ENCODE measurements around the gene OR6K6. TPM values are rescaled to one million over a fixed set of nuclear protein-coding genes. Genes with fewer than 3 reads are reported as not detected.
A peak's percentile ranks its signal among the peaks of the same experiment; 100 is the strongest.

OR6K6 gene
- total and polyA plus RNA-seq, 2 experiments from 2014 or later = not detected

- TF ChIP-seq, protein P1, sequence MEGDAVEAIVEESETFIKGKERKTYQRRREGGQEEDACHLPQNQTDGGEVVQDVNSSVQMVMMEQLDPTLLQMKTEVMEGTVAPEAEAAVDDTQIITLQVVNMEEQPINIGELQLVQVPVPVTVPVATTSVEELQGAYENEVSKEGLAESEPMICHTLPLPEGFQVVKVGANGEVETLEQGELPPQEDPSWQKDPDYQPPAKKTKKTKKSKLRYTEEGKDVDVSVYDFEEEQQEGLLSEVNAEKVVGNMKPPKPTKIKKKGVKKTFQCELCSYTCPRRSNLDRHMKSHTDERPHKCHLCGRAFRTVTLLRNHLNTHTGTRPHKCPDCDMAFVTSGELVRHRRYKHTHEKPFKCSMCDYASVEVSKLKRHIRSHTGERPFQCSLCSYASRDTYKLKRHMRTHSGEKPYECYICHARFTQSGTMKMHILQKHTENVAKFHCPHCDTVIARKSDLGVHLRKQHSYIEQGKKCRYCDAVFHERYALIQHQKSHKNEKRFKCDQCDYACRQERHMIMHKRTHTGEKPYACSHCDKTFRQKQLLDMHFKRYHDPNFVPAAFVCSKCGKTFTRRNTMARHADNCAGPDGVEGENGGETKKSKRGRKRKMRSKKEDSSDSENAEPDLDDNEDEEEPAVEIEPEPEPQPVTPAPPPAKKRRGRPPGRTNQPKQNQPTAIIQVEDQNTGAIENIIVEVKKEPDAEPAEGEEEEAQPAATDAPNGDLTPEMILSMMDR (conservative IDR thresholded peaks at IDR 0.05; ENCODE audit: low read depth in 2 of 2) = no peak
- TF ChIP-seq REST (IDR thresholded peaks at IDR 0.05; ENCODE audit: unreplicated experiment) (no peak), ZNF114 (CRISPR knock-in tag; IDR thresholded peaks at IDR 0.05) (no peak), ZNF331 (CRISPR knock-in tag; IDR thresholded peaks at IDR 0.05; ENCODE audit: low read depth) (no peak), ETS1 (IDR thresholded peaks at IDR 0.05) (no peak), NANOG (IDR thresholded peaks at IDR 0.05; ENCODE audit: borderline replicate concordance) (no peak)
Observed at GRCh38 chr1:158801396-158801795, 46.9 kb downstream of the OR6K6 start (continued).

DNA sequence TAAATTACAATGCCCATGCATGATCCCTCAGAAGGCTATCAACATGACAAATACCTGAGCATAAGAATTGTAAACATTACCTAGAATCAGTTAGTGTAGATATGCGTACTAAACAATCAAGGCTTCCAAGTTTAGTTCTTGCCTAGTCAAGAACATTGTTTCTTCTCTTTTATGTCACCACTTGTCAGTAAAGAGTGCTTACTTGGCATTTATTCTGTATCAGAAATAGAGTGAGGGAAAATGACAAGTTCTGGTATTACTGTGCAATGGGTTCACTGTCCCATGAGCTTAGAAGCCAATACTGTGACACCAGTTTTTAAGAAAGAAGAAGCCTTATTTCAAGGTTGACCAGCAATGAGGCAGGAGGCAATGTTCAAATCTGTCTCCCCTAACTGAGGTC lies 49.2 kb downstream of the OR6K6 start:
- TF ChIP-seq ETS1 (IDR thresholded peaks at IDR 0.05) = no peak
- TF ChIP-seq STAT1 (IDR thresholded peaks at IDR 0.05; ENCODE audit: unreplicated experiment) = no peak
- no peak for TF ChIP-seq ZNF331 (CRISPR knock-in tag; IDR thresholded peaks at IDR 0.05; ENCODE audit: low read depth)
- TF ChIP-seq EZH2phosphoT487 (IDR thresholded peaks at IDR 0.05; ENCODE audit: unreplicated experiment) = no peak
- TF ChIP-seq NANOG (IDR thresholded peaks at IDR 0.05; ENCODE audit: borderline replicate concordance) = no peak
- TF ChIP-seq JUNB (IDR thresholded peaks at IDR 0.05; ENCODE audit: unreplicated experiment) = no peak
- TF ChIP-seq CREB1 (CRISPR knock-in tag; IDR thresholded peaks at IDR 0.05; ENCODE audit: low read depth) = no peak
- TF ChIP-seq, protein P1 (conservative IDR thresholded peaks at IDR 0.05; ENCODE audit: low read depth in 2 of 2) = no peak
- no peak for TF ChIP-seq REST (IDR thresholded peaks at IDR 0.05; ENCODE audit: unreplicated experiment)
- no peak for TF ChIP-seq ZNF114 (CRISPR knock-in tag; IDR thresholded peaks at IDR 0.05)
- Histone ChIP-seq H3K4me3 (no peak overlapping the region), H3K4me2 (no peak overlapping the region), H3K9me2 (ENCODE audit: insufficient read depth) (no peaks in the 10 kb centered on the region), H3K27me3 (ENCODE audit: insufficient read depth) (no peaks in the 10 kb centered on the region), H3K4me1 (ENCODE audit: insufficient read depth) (no peaks in the 10 kb centered on the region), H3K36me3 (ENCODE audit: insufficient read depth) (no peaks in the 10 kb centered on the region), H2AFZ (peak overlapping the region; percentile 16; the same call in 1 of the 2 replicates), H3K79me2 (replicated peaks; ENCODE audit: insufficient read depth) (no peaks in the 10 kb centered on the region), H3K27ac (ENCODE audit: low read depth) (no peak overlapping the region), H4K20me1 (replicated peaks; ENCODE audit: insufficient read depth) (no peaks in the 10 kb centered on the region), H3F3A (replicated peaks; ENCODE audit: low read depth) (no peaks in the 10 kb centered on the region)
- Mint-ChIP-seq H3K9me3 (no peaks in the 10 kb centered on the region), H3K36me3 (ENCODE audit: low read depth) (no peaks in the 10 kb centered on the region), H3K4me3 (no peak overlapping the region), H3K27me3 (ENCODE audit: insufficient read depth, low read depth, poor library complexity) (peaks cover 2% of the 10 kb centered on the region), H3K27ac (no peak overlapping the region), H3K4me1 (no peaks in the 10 kb centered on the region)
- ATAC-seq (no peak), DNase-seq (ENCODE audit: low spot score) (no peak)
